Gastroesophageal sphincter (tissue), 4 donors: ENCODE data around the gene KCNIP4. TPM values are rescaled to one million over a fixed set of nuclear protein-coding genes. Genes with fewer than 3 reads are reported as not detected.
"Not testable (repeated sequence)": the region's sequence is repeated elsewhere in the genome, so short reads cannot be mapped to it uniquely, and the experiment has no call there.

ENCODE experiments used
- ATAC-seq: fragments of 150-250 bp; one replicate; pipeline ENCODE4 v1.9.1; 2016; ENCODE audit warnings: mild to moderate bottlenecking, moderate library complexity
- H3K27ac ChIP-seq, 4 donors: fragments of 200-600 bp; sonication (generic) in 3 of 4; 1 replicate in 3 of 4; 2 replicates in 1 of 4; pipeline ENCODE4 v1.5.1; 2016 to 2019
- H3K27me3 ChIP-seq: fragments of 200-600 bp; sonication (generic); one replicate; pipeline ENCODE4 v1.5.1; 2019
- H3K36me3 ChIP-seq, 2 donors: fragments of 200-600 bp; sonication (generic); one replicate each; pipeline ENCODE4 v1.5.1; 2019; ENCODE audit warnings: control low read depth in 1 of 2
- H3K4me1 ChIP-seq, 3 donors: fragments of 200-600 bp; sonication (generic); 1 replicate in 2 of 3; 2 replicates in 1 of 3; pipeline ENCODE4 v1.5.1; 2016 to 2019; ENCODE audit warnings: control low read depth in 2 of 3
- H3K4me3 ChIP-seq, 2 donors: fragments of 200-600 bp; sonication (generic); one replicate each; pipeline ENCODE4 v1.5.1; 2019; ENCODE audit warnings: mild to moderate bottlenecking in 1 of 2, moderate library complexity in 1 of 2
- H3K9me3 ChIP-seq, 3 donors: fragments of 200-600 bp; sonication (generic); one replicate each; pipeline ENCODE4 v1.5.1; 2017 to 2019; ENCODE audit warnings: control low read depth in 2 of 3
- CTCF ChIP-seq, 4 experiments: fragments of 200-600 bp in 2 of 4; fragments of 450-650 bp in 2 of 4; sonication (generic) in 1 of 4; IDR thresholded peaks; one replicate each; pipeline ENCODE4 v1.5.1; 2017 to 2019; ENCODE audit warnings: antibody characterized with exemption in 4 of 4, mild to moderate bottlenecking in 2 of 4, moderate library complexity in 2 of 4
- EP300 ChIP-seq: sonication (generic); formaldehyde crosslinking; IDR thresholded peaks from one replicate; pipeline ENCODE4 v1.6.1; 2017; ENCODE audit warnings: antibody characterized with exemption, mild to moderate bottlenecking
- POLR2A ChIP-seq, 2 donors: fragments of 450-650 bp; IDR thresholded peaks; one replicate each; pipeline ENCODE4 v1.6.1; 2017; ENCODE audit warnings: antibody characterized with exemption in 2 of 2, mild to moderate bottlenecking in 2 of 2, moderate library complexity in 1 of 2
- POLR2AphosphoS5 ChIP-seq: sonication (generic); formaldehyde crosslinking; IDR thresholded peaks from one replicate; pipeline ENCODE4 v1.6.1; 2017; ENCODE audit warnings: antibody characterized with exemption
- WGBS, 2 donors: methylation state at CpG; one replicate each; pipeline ENCODE4 v1.1.5; 2018; ENCODE audit warnings: low coverage in 1 of 2; 5-methylcytosine and 5-hydroxymethylcytosine counted together
- total RNA-seq, 4 donors: library from RNA; depleted of rRNA; stranded (reverse); fragments of >200 nt; gene quantifications; one replicate each; pipeline ENCODE4 v1.1.0, GENCODE V29; 2016

The KCNIP4 gene
- total RNA-seq, 4 donors from 2014 or later, result 0.23 to 0.59 (median 0.54) TPM; not detected in 1

GRCh38 chr4:20805716-20806115, 1142.9 kb downstream of the KCNIP4 start:
- H3K36me3 ChIP-seq, result no peaks in the 10 kb centered on the region
- no peak overlapping the region for H3K27ac ChIP-seq
- H3K4me1 ChIP-seq, result no peaks in the 10 kb centered on the region
- no peak for ATAC-seq
- H3K27me3 ChIP-seq, result no peaks in the 10 kb centered on the region
- TF ChIP-seq CTCF (IDR thresholded peaks at IDR 0.05), result no peak
- TF ChIP-seq POLR2A (IDR thresholded peaks at IDR 0.05), result no peak
- no peak for TF ChIP-seq POLR2AphosphoS5
- TF ChIP-seq EP300, result no peak
- WGBS, 2 donors, result 100% methylated on average over 1 of the region's 1 CpG
- no peak overlapping the region for H3K4me3 ChIP-seq
- H3K9me3 ChIP-seq, result peaks cover 0 to 12% (median 0%) of the 10 kb centered on the region in 3 donors

- Histone ChIP-seq H3K36me3 (no peaks in the 10 kb centered on the region), H3K9me3 (peaks cover 0 to 4% (median 0%) of the 10 kb centered on the region in 3 donors), H3K27ac (no peak overlapping the region), H3K4me3 (no peak overlapping the region), H3K4me1 (no peaks in the 10 kb centered on the region), H3K27me3 (no peaks in the 10 kb centered on the region)
- TF ChIP-seq EP300 (no peak), POLR2AphosphoS5 (no peak), POLR2A (IDR thresholded peaks at IDR 0.05) (no peak), CTCF (IDR thresholded peaks at IDR 0.05) (no peak)
- 23 to 57% methylated on average over 2 of the region's 2 CpGs for WGBS, 2 donors
- no peak for ATAC-seq
These were observed 1160.5 kb downstream of the KCNIP4 start for GRCh38 chr4:20787940-20788665.

GRCh38 chr4:20783134-20783533, 1165.4 kb downstream of the KCNIP4 start:
- not testable (repeated sequence) for H3K27me3 ChIP-seq, H3K4me1 ChIP-seq, ATAC-seq, H3K27ac ChIP-seq, H3K36me3 ChIP-seq, H3K4me3 ChIP-seq
- WGBS, 2 donors, result 89% methylated on average over 1 of the region's 1 CpG; no CpG with 5 or more reads in 1 of the 2 donors
- peaks cover 0 to 29% (median 0%) of the 10 kb centered on the region in 3 donors for H3K9me3 ChIP-seq

- H3K27ac ChIP-seq, result no peak overlapping the region
- H3K9me3 ChIP-seq, result peaks cover 0 to 29% (median 0%) of the 10 kb centered on the region in 3 donors
- no peaks in the 10 kb centered on the region for H3K4me1 ChIP-seq
- TF ChIP-seq CTCF (IDR thresholded peaks at IDR 0.05) (no peak), POLR2A (IDR thresholded peaks at IDR 0.05) (no peak), POLR2AphosphoS5 (no peak), EP300 (no peak)
- no peaks in the 10 kb centered on the region for H3K27me3 ChIP-seq
- no peak for ATAC-seq
- no peak overlapping the region for H3K4me3 ChIP-seq
- H3K36me3 ChIP-seq, result no peaks in the 10 kb centered on the region
- 67% methylated on average over 1 of the region's 1 CpG for WGBS, 2 donors
These were observed 1169.7 kb downstream of the KCNIP4 start for GRCh38 chr4:20778896-20779295.

- no peaks in the 10 kb centered on the region for H3K27me3 ChIP-seq
- peak; percentile 57 for ATAC-seq
- H3K4me3 ChIP-seq, result no peak overlapping the region
- H3K4me1 ChIP-seq, result peaks cover 0 to 6% (median 0%) of the 10 kb centered on the region in 3 donors
- H3K9me3 ChIP-seq, result no peaks in the 10 kb centered on the region
- H3K36me3 ChIP-seq, result no peaks in the 10 kb centered on the region
- no peak overlapping the region for H3K27ac ChIP-seq
- TF ChIP-seq POLR2AphosphoS5, result no peak
- peak; percentile 39 to 75 (median 56) for TF ChIP-seq CTCF (IDR thresholded peaks at IDR 0.05)
- TF ChIP-seq POLR2A (IDR thresholded peaks at IDR 0.05), result no peak
- WGBS, 2 donors, result 18 to 48% methylated on average over 6 to 13 of the region's 14 CpGs
These were observed 1175.2 kb downstream of the KCNIP4 start for GRCh38 chr4:20773144-20773997.
